Measurements from ENCODE around the gene NTHL1. TPM values are rescaled to one million over a fixed set of nuclear protein-coding genes. Genes with fewer than 3 reads are reported as not detected.

Gene NTHL1
- total and polyA plus RNA-seq, 10 of the 15 experiments (the other 5 are each of a cell fraction or from before 2014, with no cell fraction given) = 0.85 to 54.7 (median 39.0) TPM

- peak; percentile 93 for TF ChIP-seq SMARCA5 (IDR thresholded peaks at IDR 0.05)
- TF ChIP-seq ATF7 (IDR thresholded peaks at IDR 0.05; ENCODE audit: low read depth) = no peak
- TF ChIP-seq SUZ12 (IDR thresholded peaks at IDR 0.05; ENCODE audit: unreplicated experiment) = no peak
- TF ChIP-seq MAX (IDR thresholded peaks at IDR 0.05; ENCODE audit: low read depth, low read length) = peak; percentile 75
- peak; percentile 35 for TF ChIP-seq KLF5 (IDR thresholded peaks at IDR 0.05; ENCODE audit: partially characterized antibody)
- TF ChIP-seq YY1 (IDR thresholded peaks at IDR 0.05; ENCODE audit: low read depth, low read length) = 0 out of 2 replicates have a peak, but pooled peaks have one; percentile 6
- TF ChIP-seq NR2F1 (conservative IDR thresholded peaks at IDR 0.05) = peak; percentile 17
- no peak for TF ChIP-seq TCF3 (IDR thresholded peaks at IDR 0.05; ENCODE audit: borderline replicate concordance, insufficient read depth, low read depth, low read length)
- no peak for TF ChIP-seq MEF2B (IDR thresholded peaks at IDR 0.05; ENCODE audit: partially characterized antibody, poor library complexity, severe bottlenecking)
- no peak for TF ChIP-seq FOXK2 (IDR thresholded peaks at IDR 0.05)
- TF ChIP-seq TAF1 (IDR thresholded peaks at IDR 0.05; ENCODE audit: borderline replicate concordance, low read depth, low read length) = no peak
- no peak for TF ChIP-seq MTA2 (IDR thresholded peaks at IDR 0.05; ENCODE audit: low read depth)
- TF ChIP-seq EGR1 (IDR thresholded peaks at IDR 0.05; ENCODE audit: borderline replicate concordance in 1 of 2, low read depth in 2 of 2, low read length in 2 of 2) = peak in 1 of 2 experiments; percentile 42; a peak in 2 of 3 replicates
- peak in 1 of 2 experiments; percentile 29; a peak in 2 of 4 replicates for TF ChIP-seq BHLHE40 (IDR thresholded peaks at IDR 0.05; ENCODE audit: borderline replicate concordance in 1 of 2, low read depth in 2 of 2, low read length in 1 of 2)
- no peak for TF ChIP-seq HCFC1 (IDR thresholded peaks at IDR 0.05; ENCODE audit: low read length)
- no peak; the same call in 1 of the 2 replicates for TF ChIP-seq POLR2AphosphoS2 (IDR thresholded peaks at IDR 0.05; ENCODE audit: low read depth, low read length)
- peak; percentile 11; the same call in 1 of the 2 replicates for TF ChIP-seq RB1 (IDR thresholded peaks at IDR 0.05; ENCODE audit: borderline replicate concordance)
- TF ChIP-seq YBX1 (IDR thresholded peaks at IDR 0.05) = no peak
- no peak for TF ChIP-seq IRF4 (IDR thresholded peaks at IDR 0.05; ENCODE audit: low read depth, low read length)
- TF ChIP-seq STAT1 (conservative IDR thresholded peaks at IDR 0.05) = no peak
Measured at GRCh38 chr16:1991948-1992703, 55.5 kb downstream of the NTHL1 start (continued).
